HepG2 (cell line): Measurements from ENCODE around the gene CDC37L1. TPM values are rescaled to one million over a fixed set of nuclear protein-coding genes. Genes with fewer than 3 reads are reported as not detected.
A peak's percentile ranks its signal among the peaks of the same experiment; 100 is the strongest.

ENCODE experiments used
- AHDC1 ChIP-seq: sonication (generic); formaldehyde crosslinking; IDR thresholded peaks from 2 replicates; pipeline ENCODE4 v1.5.1; 2020; ENCODE audit warnings: mild to moderate bottlenecking, missing genetic modification reagents, borderline replicate concordance
- BORCS8-MEF2B ChIP-seq: sonication (generic); formaldehyde crosslinking; IDR thresholded peaks from 2 replicates; pipeline ENCODE4 v1.8.0; 2022; ENCODE audit warnings: mild to moderate bottlenecking, missing genetic modification reagents
- CBX2 ChIP-seq, 2 experiments: fragments of 200-600 bp in 1 of 2; sonication (generic); formaldehyde crosslinking in 1 of 2; IDR thresholded peaks; 2 replicates each; pipeline versions ENCODE4 v1.7.0 to v1.8.1; 2018 to 2022; ENCODE audit warnings: low read depth in 2 of 2, low read length in 1 of 2, mild to moderate bottlenecking in 1 of 2, missing genetic modification reagents in 1 of 2
- CHD4 ChIP-seq: fragments of 200-600 bp; sonication (generic); IDR thresholded peaks from 2 replicates; pipeline ENCODE4 v1.7.0; 2017; ENCODE audit warnings: mild to moderate bottlenecking, low read length, borderline replicate concordance
- NFIB ChIP-seq: sonication (generic); formaldehyde crosslinking; IDR thresholded peaks from 2 replicates; pipeline ENCODE4 v1.9.0; 2021; ENCODE audit warnings: missing genetic modification reagents, mild to moderate bottlenecking, borderline replicate concordance
- PHF20 ChIP-seq: sonication (generic); formaldehyde crosslinking; IDR thresholded peaks from 2 replicates; pipeline ENCODE4 v1.5.0; 2020; ENCODE audit warnings: mild to moderate bottlenecking, missing genetic modification reagents
- SNRNP70 ChIP-seq: fragments of 200-400 bp; formaldehyde crosslinking; IDR thresholded peaks from 2 replicates; pipeline ENCODE4 v1.6.1; 2017; ENCODE audit warnings: mild to moderate bottlenecking, low read depth, low read length, moderate library complexity
- TMF1 ChIP-seq: sonication (generic); formaldehyde crosslinking; IDR thresholded peaks from 2 replicates; pipeline ENCODE4 v1.8.1; 2022; ENCODE audit warnings: low read depth, missing genetic modification reagents
- U2AF2 ChIP-seq: fragments of 200-400 bp; formaldehyde crosslinking; IDR thresholded peaks from 2 replicates; pipeline ENCODE4 v1.6.1; 2017; ENCODE audit warnings: low read depth, mild to moderate bottlenecking, low read length
- ZBTB14 ChIP-seq: sonication (generic); formaldehyde crosslinking; IDR thresholded peaks from 2 replicates; pipeline ENCODE4 v1.4.0; 2020; ENCODE audit warnings: missing genetic modification reagents
- ZMAT3 ChIP-seq: sonication (generic); formaldehyde crosslinking; conservative IDR thresholded peaks from 2 replicates; pipeline ENCODE4 v1.7.0; 2021; ENCODE audit warnings: missing genetic modification reagents
- ZNF10 ChIP-seq: sonication (generic); formaldehyde crosslinking; IDR thresholded peaks from 2 replicates; pipeline ENCODE4 v1.4.0; 2020; ENCODE audit warnings: mild to moderate bottlenecking, low read depth, missing genetic modification reagents, borderline replicate concordance
- ZNF468 ChIP-seq: sonication (generic); formaldehyde crosslinking; IDR thresholded peaks from 2 replicates; pipeline ENCODE4 v1.8.0; 2022; ENCODE audit warnings: mild to moderate bottlenecking, moderate library complexity, missing genetic modification reagents
- ZNF816 ChIP-seq: sonication (generic); formaldehyde crosslinking; IDR thresholded peaks from 2 replicates; pipeline ENCODE4 v1.8.0; 2022; ENCODE audit warnings: missing genetic modification reagents, mild to moderate bottlenecking, borderline replicate concordance
- polyA plus RNA-seq, 8 experiments: library from polyadenylated mRNA; depleted of rRNA in 3 of 8; stranded (reverse) in 7 of 8; unstranded in 1 of 8; fragments of >200 nt; fragmentation: Illumina TruSeq in 4 of 8; extraction: Trizol in 4 of 8; gene quantifications; 2 replicates each; pipeline versions ENCODE4 v1.2.1 to v1.2.3, GENCODE V29; 2011 to 2016; ENCODE audit warnings: low read depth in 4 of 8, missing spikeins in 1 of 8, mixed read lengths in 1 of 8; ENCODE audit not compliant: insufficient read depth in 1 of 8
- total RNA-seq, 5 experiments: library from RNA; depleted of rRNA; stranded (reverse); fragments of >200 nt; fragmentation: Illumina TruSeq; extraction: Trizol; gene quantifications; 2 replicates each; pipeline ENCODE4 v1.2.3, GENCODE V29; 2016; ENCODE audit warnings: low read depth in 1 of 5
- TF ChIP-seq, protein P1 (sequence below): sonication (generic); formaldehyde crosslinking; IDR thresholded peaks from 2 replicates; pipeline ENCODE4 v1.4.0; 2020; ENCODE audit warnings: missing genetic modification reagents

CDC37L1 gene
- total and polyA plus RNA-seq, 2 of the 13 experiments (the other 11 are each of a cell fraction or from before 2014, with no cell fraction given), result 5.5 to 17.0 TPM

- TF ChIP-seq ZNF468 (peak; percentile 67; the same call in 1 of the 2 replicates), BORCS8-MEF2B (CRISPR knock-in tag) (no peak; the same call in 1 of the 2 replicates), U2AF2 (no peak), ZNF816 (no peak; the same call in 1 of the 2 replicates), ZMAT3 (0 out of 2 replicates have a peak, but pooled peaks have one; percentile 32), PHF20 (peak; percentile 81), SNRNP70 (no peak), NFIB (CRISPR knock-in tag) (no peak), CBX2 (IDR thresholded peaks at IDR 0.05; ENCODE audit: low read depth, low read length) (no peak), CBX2 (CRISPR knock-in tag; IDR thresholded peaks at IDR 0.05; ENCODE audit: low read depth) (no peak), ZBTB14 (peak; percentile 52; the same call in 1 of the 2 replicates), TMF1 (CRISPR knock-in tag) (no peak), AHDC1 (CRISPR knock-in tag) (no peak), CHD4 (no peak), ZNF10 (no peak)
- TF ChIP-seq, protein P1, sequence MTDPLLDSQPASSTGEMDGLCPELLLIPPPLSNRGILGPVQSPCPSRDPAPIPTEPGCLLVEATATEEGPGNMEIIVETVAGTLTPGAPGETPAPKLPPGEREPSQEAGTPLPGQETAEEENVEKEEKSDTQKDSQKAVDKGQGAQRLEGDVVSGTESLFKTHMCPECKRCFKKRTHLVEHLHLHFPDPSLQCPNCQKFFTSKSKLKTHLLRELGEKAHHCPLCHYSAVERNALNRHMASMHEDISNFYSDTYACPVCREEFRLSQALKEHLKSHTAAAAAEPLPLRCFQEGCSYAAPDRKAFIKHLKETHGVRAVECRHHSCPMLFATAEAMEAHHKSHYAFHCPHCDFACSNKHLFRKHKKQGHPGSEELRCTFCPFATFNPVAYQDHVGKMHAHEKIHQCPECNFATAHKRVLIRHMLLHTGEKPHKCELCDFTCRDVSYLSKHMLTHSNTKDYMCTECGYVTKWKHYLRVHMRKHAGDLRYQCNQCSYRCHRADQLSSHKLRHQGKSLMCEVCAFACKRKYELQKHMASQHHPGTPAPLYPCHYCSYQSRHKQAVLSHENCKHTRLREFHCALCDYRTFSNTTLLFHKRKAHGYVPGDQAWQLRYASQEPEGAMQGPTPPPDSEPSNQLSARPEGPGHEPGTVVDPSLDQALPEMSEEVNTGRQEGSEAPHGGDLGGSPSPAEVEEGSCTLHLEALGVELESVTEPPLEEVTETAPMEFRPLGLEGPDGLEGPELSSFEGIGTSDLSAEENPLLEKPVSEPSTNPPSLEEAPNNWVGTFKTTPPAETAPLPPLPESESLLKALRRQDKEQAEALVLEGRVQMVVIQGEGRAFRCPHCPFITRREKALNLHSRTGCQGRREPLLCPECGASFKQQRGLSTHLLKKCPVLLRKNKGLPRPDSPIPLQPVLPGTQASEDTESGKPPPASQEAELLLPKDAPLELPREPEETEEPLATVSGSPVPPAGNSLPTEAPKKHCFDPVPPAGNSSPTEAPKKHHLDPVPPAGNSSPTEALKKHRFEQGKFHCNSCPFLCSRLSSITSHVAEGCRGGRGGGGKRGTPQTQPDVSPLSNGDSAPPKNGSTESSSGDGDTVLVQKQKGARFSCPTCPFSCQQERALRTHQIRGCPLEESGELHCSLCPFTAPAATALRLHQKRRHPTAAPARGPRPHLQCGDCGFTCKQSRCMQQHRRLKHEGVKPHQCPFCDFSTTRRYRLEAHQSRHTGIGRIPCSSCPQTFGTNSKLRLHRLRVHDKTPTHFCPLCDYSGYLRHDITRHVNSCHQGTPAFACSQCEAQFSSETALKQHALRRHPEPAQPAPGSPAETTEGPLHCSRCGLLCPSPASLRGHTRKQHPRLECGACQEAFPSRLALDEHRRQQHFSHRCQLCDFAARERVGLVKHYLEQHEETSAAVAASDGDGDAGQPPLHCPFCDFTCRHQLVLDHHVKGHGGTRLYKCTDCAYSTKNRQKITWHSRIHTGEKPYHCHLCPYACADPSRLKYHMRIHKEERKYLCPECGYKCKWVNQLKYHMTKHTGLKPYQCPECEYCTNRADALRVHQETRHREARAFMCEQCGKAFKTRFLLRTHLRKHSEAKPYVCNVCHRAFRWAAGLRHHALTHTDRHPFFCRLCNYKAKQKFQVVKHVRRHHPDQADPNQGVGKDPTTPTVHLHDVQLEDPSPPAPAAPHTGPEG (CRISPR knock-in tag), result peak; percentile 99
Observed at GRCh38 chr9:4679268-4680172, at the start of gene CDC37L1 (continued).
